Activated B cell treated with CpG ODN at 0.5 μM for 24 hours (primary cell): Measurements from ENCODE around the gene RBM44. TPM values are rescaled to one million over a fixed set of nuclear protein-coding genes. Genes with fewer than 3 reads are reported as not detected.

Experiments
- ATAC-seq: fragments of 200-7000 bp; cut with Tn5 transposase; one replicate; pipeline ENCODE4 v1.10.0; 2021; ENCODE audit warnings: low read depth, mild to moderate bottlenecking, moderate library complexity
- CTCF ChIA-PET: fragments of 350-600 bp; sonication (Branson Sonifier 250); formaldehyde crosslinking; loops from one replicate; lab custom pipeline; 2021; ENCODE audit warnings: antibody characterized with exemption; lab: Charles Lee
- POLR2A ChIA-PET: fragments of 350-600 bp; sonication (Branson Sonifier 250); formaldehyde crosslinking; loops from one replicate; lab custom pipeline; 2021; ENCODE audit warnings: antibody characterized with exemption; lab: Charles Lee
- DNase-seq: peaks from one replicate; pipeline ENCODE4 v3.0.0; 2022
- H3K27ac Mint-ChIP-seq: one replicate; pipeline ENCODE4 v1.8.0; 2020; ENCODE audit warnings: mixed read lengths
- H3K27me3 Mint-ChIP-seq: one replicate; pipeline ENCODE4 v1.8.0; 2021; ENCODE audit warnings: mixed read lengths
- H3K36me3 Mint-ChIP-seq: one replicate; pipeline ENCODE4 v1.8.0; 2021; ENCODE audit warnings: low read depth, mixed read lengths
- H3K4me1 Mint-ChIP-seq: one replicate; pipeline ENCODE4 v1.8.0; 2021; ENCODE audit warnings: mixed read lengths
- H3K4me3 Mint-ChIP-seq: one replicate; pipeline ENCODE4 v1.8.0; 2020; ENCODE audit warnings: mild to moderate bottlenecking, mixed read lengths
- H3K9me3 Mint-ChIP-seq: one replicate; pipeline ENCODE4 v1.8.0; 2020; ENCODE audit warnings: mixed read lengths
- intact Hi-C: fragments of 100-400 bp; cut with micrococcal nuclease; formaldehyde crosslinking; loops from one replicate; pipeline ENCODE4 v1.15.1; 2024
- total RNA-seq: library from RNA; stranded (reverse); gene quantifications from 2 replicates; pipeline ENCODE4 v1.2.3, GENCODE V29; 2022
- TF ChIP-seq, protein P1 (sequence below): fragments of 200-600 bp; IDR thresholded peaks from one replicate; pipeline ENCODE4 v1.8.0; 2022; ENCODE audit warnings: antibody characterized with exemption, mild to moderate bottlenecking

Gene RBM44
- total RNA-seq, 1 donor from 2014 or later = 1.3 TPM

DNA sequence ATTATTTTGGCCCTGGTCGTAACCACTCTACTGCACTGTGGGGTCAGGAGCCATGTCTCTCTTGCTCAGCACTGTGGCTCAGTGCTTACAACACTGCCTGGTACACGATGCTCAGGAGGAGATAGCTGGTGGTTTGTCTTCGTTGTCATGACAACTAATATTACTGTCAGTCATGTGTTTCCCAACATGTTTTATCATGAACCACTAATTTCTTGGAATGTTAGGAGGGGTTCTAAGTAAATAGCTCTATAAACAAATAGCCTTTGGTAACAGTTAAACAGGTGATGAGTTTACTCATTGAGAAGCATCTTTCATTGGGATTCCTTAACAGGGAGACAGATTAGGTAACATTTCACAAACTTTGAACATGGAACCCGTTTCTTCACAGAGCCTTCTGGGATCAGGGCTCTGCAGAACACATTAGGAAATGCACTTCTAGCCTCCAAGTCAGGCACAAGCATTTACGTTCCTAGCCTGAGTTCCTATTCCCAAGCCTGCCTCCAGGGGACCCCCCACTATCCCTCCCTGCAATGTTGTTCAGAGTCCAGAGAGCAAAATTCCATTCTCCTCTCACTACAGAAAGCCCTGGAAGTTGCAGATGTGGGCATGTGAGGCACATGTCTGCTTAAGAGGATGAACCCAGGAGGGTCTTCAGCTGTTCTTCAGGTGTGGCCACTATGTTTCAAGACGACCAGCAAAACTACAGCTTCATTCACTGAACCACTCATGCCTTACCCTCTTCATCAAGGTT lies 6.4 kb upstream of the RBM44 start:
- intact Hi-C loops = no loop called here
- TF ChIP-seq, protein P1, sequence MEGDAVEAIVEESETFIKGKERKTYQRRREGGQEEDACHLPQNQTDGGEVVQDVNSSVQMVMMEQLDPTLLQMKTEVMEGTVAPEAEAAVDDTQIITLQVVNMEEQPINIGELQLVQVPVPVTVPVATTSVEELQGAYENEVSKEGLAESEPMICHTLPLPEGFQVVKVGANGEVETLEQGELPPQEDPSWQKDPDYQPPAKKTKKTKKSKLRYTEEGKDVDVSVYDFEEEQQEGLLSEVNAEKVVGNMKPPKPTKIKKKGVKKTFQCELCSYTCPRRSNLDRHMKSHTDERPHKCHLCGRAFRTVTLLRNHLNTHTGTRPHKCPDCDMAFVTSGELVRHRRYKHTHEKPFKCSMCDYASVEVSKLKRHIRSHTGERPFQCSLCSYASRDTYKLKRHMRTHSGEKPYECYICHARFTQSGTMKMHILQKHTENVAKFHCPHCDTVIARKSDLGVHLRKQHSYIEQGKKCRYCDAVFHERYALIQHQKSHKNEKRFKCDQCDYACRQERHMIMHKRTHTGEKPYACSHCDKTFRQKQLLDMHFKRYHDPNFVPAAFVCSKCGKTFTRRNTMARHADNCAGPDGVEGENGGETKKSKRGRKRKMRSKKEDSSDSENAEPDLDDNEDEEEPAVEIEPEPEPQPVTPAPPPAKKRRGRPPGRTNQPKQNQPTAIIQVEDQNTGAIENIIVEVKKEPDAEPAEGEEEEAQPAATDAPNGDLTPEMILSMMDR = no peak
- H3K9me3 Mint-ChIP-seq = no peaks in the 10 kb centered on the region
- peaks cover 9% of the 10 kb centered on the region for H3K36me3 Mint-ChIP-seq
- no peak overlapping the region for H3K4me3 Mint-ChIP-seq
- H3K27ac Mint-ChIP-seq = no peak overlapping the region
- no peak for ATAC-seq
- ChIA-PET CTCF (no interaction called here), POLR2A (no interaction called here)
- no peaks in the 10 kb centered on the region for H3K4me1 Mint-ChIP-seq
- no peak for DNase-seq
- no peaks in the 10 kb centered on the region for H3K27me3 Mint-ChIP-seq

DNA sequence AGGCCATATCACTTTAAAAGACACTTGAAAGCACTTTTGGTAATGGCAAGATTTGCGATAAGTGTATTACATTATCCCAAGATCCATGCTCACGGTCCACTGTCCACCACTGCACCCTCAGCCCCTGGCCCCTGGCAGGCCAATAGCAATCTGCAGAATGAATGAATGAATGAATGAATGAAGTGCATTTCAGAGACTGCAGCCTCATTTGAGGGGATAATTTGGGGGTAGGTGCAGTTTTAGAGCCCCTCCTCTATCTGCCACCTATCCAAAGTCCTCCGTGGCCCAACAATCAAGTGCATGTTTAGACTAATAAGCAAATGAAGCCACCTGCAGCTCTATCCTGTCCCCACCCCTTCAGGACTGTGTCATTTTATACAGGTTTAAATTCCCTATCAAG lies 1.3 kb upstream of the RBM44 start:
- H3K9me3 Mint-ChIP-seq = peaks cover 5% of the 10 kb centered on the region
- no peaks in the 10 kb centered on the region for H3K27me3 Mint-ChIP-seq
- ATAC-seq (no peak), DNase-seq (no peak)
- no peaks in the 10 kb centered on the region for H3K4me1 Mint-ChIP-seq
- POLR2A ChIA-PET = no interaction called here
- CTCF ChIA-PET = no interaction called here
- intact Hi-C loops = no loop called here
- H3K4me3 Mint-ChIP-seq = no peak overlapping the region
- TF ChIP-seq, protein P1 = no peak
- peaks cover 2% of the 10 kb centered on the region for H3K36me3 Mint-ChIP-seq
- no peak overlapping the region for H3K27ac Mint-ChIP-seq

DNA sequence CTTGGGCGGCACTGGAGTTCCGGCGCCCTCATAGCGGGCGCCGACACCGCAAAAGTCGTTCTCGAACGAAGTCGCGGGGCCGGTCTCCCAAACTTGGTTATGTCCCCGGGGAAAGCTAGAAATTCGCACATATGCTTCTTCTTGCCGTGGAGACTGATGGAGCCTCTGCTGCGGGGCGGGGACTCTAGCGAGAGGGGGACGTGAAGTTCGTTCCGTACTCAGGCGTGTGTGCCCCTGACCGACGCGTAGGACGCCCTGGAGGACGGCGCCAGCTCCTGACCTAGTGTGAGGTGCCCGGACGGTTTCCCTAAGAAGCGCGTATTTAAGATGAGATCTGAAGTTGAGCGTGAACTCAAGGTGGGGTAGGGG lies 465 bp downstream of the RBM44 start:
- DNase-seq = no peak
- POLR2A ChIA-PET = interaction anchor here (0.6 kb wide), 1 partner anchor 167 kb away, joined by 3 read pairs; no protein-coding TSS in a partner anchor
- Mint-ChIP-seq H3K27ac (no peak overlapping the region), H3K4me3 (no peak overlapping the region), H3K36me3 (peaks cover 2% of the 10 kb centered on the region), H3K4me1 (peaks cover 7% of the 10 kb centered on the region), H3K9me3 (peaks cover 5% of the 10 kb centered on the region), H3K27me3 (no peaks in the 10 kb centered on the region)
- no peak for ATAC-seq
- CTCF ChIA-PET = no interaction called here
- TF ChIP-seq, protein P1 = no peak
- intact Hi-C loops = no loop called here

DNA sequence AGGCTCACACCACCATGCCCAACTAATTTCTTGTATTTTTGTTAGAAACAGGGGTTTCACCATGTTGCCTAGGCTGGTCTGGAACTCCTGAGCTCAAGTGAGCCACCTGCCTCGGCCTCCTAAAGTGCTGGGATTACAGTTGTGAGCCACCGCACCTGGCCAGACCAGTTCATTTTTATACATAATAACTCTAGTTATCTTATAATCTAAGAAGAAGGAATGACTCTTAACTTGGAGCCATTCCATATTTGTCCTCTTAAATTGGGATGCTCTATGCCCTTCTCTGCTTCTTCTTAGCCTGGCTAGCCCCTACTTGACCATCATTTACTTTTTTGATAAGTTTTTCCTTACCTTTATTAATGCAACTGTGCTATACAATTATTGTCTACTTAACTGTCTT lies 2.9 kb downstream of the RBM44 start:
- ATAC-seq (no peak), DNase-seq (no peak)
- peaks cover 5% of the 10 kb centered on the region for H3K9me3 Mint-ChIP-seq
- H3K27me3 Mint-ChIP-seq = no peaks in the 10 kb centered on the region
- TF ChIP-seq, protein P1 = no peak
- peaks cover 17% of the 10 kb centered on the region for H3K4me1 Mint-ChIP-seq
- peaks cover 2% of the 10 kb centered on the region for H3K36me3 Mint-ChIP-seq
- POLR2A ChIA-PET = no interaction called here
- no peak overlapping the region for H3K4me3 Mint-ChIP-seq
- intact Hi-C loops = no loop called here
- no peak overlapping the region for H3K27ac Mint-ChIP-seq
- CTCF ChIA-PET = no interaction called here

DNA sequence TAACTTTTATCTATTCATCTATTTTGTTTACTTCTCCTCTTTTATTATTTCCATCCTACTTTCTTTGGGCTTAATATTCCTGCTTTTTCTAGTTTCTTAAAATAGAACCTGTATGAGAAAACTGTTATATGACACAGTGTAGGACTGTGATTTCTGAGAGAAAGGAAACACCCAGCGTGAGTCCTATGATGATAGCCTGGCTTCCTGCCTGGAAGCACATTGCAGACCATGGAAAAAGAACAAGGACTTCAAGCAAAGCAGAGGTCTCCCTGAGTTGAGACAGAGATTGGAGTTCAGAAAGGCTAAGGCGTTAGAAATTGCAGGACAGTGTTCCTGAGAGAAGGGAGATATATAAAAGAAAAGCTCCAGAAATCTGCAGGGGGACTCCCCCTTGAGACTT lies 7.8 kb downstream of the RBM44 start:
- no peak for DNase-seq
- ATAC-seq = no peak
- POLR2A ChIA-PET = no interaction called here
- H3K9me3 Mint-ChIP-seq = no peaks in the 10 kb centered on the region
- intact Hi-C loops = no loop called here
- H3K4me3 Mint-ChIP-seq = no peak overlapping the region
- H3K36me3 Mint-ChIP-seq = no peaks in the 10 kb centered on the region
- H3K27ac Mint-ChIP-seq = no peak overlapping the region
- TF ChIP-seq, protein P1 = no peak
- CTCF ChIA-PET = no interaction called here
- H3K27me3 Mint-ChIP-seq = peaks cover 2% of the 10 kb centered on the region
- peaks cover 17% of the 10 kb centered on the region for H3K4me1 Mint-ChIP-seq
